ENCODE results near the gene EFR3B. TPM values are rescaled to one million over a fixed set of nuclear protein-coding genes. Genes with fewer than 3 reads are reported as not detected.

EFR3B gene
- total and polyA plus RNA-seq, 2 of the 13 experiments (the other 11 are each of a cell fraction or from before 2014, with no cell fraction given), result 0.42 TPM

- TF ChIP-seq ZNF776 (CRISPR knock-in tag; IDR thresholded peaks at IDR 0.05), result no peak
- no peak for TF ChIP-seq MED8 (CRISPR knock-in tag; IDR thresholded peaks at IDR 0.05; ENCODE audit: insufficient replicate concordance)
- no peak for TF ChIP-seq ZNF230 (CRISPR knock-in tag; IDR thresholded peaks at IDR 0.05)
- no peak for TF ChIP-seq GPN1 (CRISPR knock-in tag; IDR thresholded peaks at IDR 0.05; ENCODE audit: borderline replicate concordance)
- TF ChIP-seq U2AF1 (optimal IDR thresholded peaks at IDR 0.05; ENCODE audit: low read depth, low read length), result no peak
- no peak for TF ChIP-seq STAT5B (CRISPR knock-in tag; IDR thresholded peaks at IDR 0.05)
- TF ChIP-seq KLF9 (CRISPR knock-in tag; IDR thresholded peaks at IDR 0.05; ENCODE audit: low read depth), result no peak
- no peak for TF ChIP-seq ZNF205 (CRISPR knock-in tag; IDR thresholded peaks at IDR 0.05)
- no peak for TF ChIP-seq ZNF552 (CRISPR knock-in tag; IDR thresholded peaks at IDR 0.05; ENCODE audit: borderline replicate concordance)
- TF ChIP-seq ZNF737 (CRISPR knock-in tag; IDR thresholded peaks at IDR 0.05; ENCODE audit: borderline replicate concordance), result no peak
- TF ChIP-seq, protein P1, sequence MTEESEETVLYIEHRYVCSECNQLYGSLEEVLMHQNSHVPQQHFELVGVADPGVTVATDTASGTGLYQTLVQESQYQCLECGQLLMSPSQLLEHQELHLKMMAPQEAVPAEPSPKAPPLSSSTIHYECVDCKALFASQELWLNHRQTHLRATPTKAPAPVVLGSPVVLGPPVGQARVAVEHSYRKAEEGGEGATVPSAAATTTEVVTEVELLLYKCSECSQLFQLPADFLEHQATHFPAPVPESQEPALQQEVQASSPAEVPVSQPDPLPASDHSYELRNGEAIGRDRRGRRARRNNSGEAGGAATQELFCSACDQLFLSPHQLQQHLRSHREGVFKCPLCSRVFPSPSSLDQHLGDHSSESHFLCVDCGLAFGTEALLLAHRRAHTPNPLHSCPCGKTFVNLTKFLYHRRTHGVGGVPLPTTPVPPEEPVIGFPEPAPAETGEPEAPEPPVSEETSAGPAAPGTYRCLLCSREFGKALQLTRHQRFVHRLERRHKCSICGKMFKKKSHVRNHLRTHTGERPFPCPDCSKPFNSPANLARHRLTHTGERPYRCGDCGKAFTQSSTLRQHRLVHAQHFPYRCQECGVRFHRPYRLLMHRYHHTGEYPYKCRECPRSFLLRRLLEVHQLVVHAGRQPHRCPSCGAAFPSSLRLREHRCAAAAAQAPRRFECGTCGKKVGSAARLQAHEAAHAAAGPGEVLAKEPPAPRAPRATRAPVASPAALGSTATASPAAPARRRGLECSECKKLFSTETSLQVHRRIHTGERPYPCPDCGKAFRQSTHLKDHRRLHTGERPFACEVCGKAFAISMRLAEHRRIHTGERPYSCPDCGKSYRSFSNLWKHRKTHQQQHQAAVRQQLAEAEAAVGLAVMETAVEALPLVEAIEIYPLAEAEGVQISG (CRISPR knock-in tag; IDR thresholded peaks at IDR 0.05), result no peak
Observed at GRCh38 chr2:25119263-25119662, 77.4 kb downstream of the EFR3B start (continued).

DNA sequence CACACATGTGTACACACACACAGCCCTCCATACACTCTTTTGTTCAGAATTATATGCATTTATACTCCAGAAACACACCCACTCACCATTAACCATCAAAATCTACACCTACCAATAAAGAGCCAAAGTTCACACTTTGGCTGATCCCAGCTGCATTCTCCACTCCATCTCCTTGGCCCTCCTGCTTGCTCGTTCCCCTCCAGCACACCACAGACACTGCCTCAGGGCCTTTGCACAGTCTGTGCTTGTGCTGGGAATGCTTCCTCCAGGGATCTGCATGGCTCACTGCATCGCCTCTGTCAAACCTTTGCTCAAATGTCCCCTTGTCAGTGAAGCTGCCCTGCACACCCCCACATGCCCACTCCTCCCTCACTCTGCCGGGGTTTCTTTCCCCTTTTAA lies 80.5 kb downstream of the EFR3B start:
- Histone ChIP-seq H3K4me3 (replicated peaks in 1 of 3; ENCODE audit: insufficient read depth in 1 of 3, low read depth in 2 of 3, low read length in 3 of 3) (no peak overlapping the region), H3K4me2 (ENCODE audit: low read depth, low read length) (no peak overlapping the region), H3K9ac (ENCODE audit: insufficient read depth, low read depth, low read length) (no peak overlapping the region), H3K9me3 (ENCODE audit: low read length) (no peaks in the 10 kb centered on the region), H4K20me1 (ENCODE audit: insufficient read depth, low read length) (no peaks in the 10 kb centered on the region), H3K27ac (ENCODE audit: extremely low read length, insufficient read depth, low read length) (no peak overlapping the region), H3K79me2 (ENCODE audit: insufficient read depth, low read length) (no peaks in the 10 kb centered on the region), H3K36me3 (replicated peaks in 1 of 2; ENCODE audit: control insufficient read depth in 1 of 2, insufficient read depth in 2 of 2, low read length in 2 of 2) (no peaks in the 10 kb centered on the region), H2AFZ (ENCODE audit: low read length) (no peak overlapping the region), H3K27me3 (ENCODE audit: control insufficient read depth in 1 of 2, insufficient read depth in 2 of 2, low read length in 2 of 2) (peaks cover 0 to 14% of the 10 kb centered on the region in 2 experiments; a peak in 2 of 5 replicates), H3K4me1 (ENCODE audit: insufficient read depth, low read length) (no peaks in the 10 kb centered on the region)
- ChIA-PET CTCF (ENCODE audit: low intra/inter-chr PET ratio, low total read pairs) (no interaction called here), POLR2A (no interaction called here)
- no peak for DNase-seq (ENCODE audit: low spot score)
- no peak for FAIRE-seq
- no peak for ATAC-seq
- no TSS peak for BruUV-seq (replicated peaks)
- TF ChIP-seq JUNB (CRISPR knock-in tag; IDR thresholded peaks at IDR 0.05; ENCODE audit: borderline replicate concordance) (no peak), KDM6A (CRISPR knock-in tag; IDR thresholded peaks at IDR 0.05; ENCODE audit: low read depth) (no peak), GTF2F1 (IDR thresholded peaks at IDR 0.05; ENCODE audit: low read length) (no peak), DMAP1 (CRISPR knock-in tag; IDR thresholded peaks at IDR 0.05) (no peak), ZBTB21 (CRISPR knock-in tag; IDR thresholded peaks at IDR 0.05) (no peak)
- TF ChIP-seq, protein P2, sequence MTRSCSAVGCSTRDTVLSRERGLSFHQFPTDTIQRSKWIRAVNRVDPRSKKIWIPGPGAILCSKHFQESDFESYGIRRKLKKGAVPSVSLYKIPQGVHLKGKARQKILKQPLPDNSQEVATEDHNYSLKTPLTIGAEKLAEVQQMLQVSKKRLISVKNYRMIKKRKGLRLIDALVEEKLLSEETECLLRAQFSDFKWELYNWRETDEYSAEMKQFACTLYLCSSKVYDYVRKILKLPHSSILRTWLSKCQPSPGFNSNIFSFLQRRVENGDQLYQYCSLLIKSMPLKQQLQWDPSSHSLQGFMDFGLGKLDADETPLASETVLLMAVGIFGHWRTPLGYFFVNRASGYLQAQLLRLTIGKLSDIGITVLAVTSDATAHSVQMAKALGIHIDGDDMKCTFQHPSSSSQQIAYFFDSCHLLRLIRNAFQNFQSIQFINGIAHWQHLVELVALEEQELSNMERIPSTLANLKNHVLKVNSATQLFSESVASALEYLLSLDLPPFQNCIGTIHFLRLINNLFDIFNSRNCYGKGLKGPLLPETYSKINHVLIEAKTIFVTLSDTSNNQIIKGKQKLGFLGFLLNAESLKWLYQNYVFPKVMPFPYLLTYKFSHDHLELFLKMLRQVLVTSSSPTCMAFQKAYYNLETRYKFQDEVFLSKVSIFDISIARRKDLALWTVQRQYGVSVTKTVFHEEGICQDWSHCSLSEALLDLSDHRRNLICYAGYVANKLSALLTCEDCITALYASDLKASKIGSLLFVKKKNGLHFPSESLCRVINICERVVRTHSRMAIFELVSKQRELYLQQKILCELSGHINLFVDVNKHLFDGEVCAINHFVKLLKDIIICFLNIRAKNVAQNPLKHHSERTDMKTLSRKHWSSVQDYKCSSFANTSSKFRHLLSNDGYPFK (CRISPR knock-in tag; IDR thresholded peaks at IDR 0.05; ENCODE audit: borderline replicate concordance), result no peak
- intact Hi-C loops (cut with micrococcal nuclease; ENCODE audit: unreplicated experiment) (no loop called here), in situ Hi-C loops (cut with HindIII; ENCODE audit: extremely low pct_ligation_motif_present, low pct_unique_long_range_greater_than_20kb) (no loop called here)
- WGBS (ENCODE audit: low lambda C conversion rate), result 45% methylated on average over 3 of the region's 3 CpGs
